HepG2 (cell line): ENCODE results near the gene MYADML2.

ENCODE experiments used
- PRDM4 ChIP-seq: sonication (generic); formaldehyde crosslinking; IDR thresholded peaks from 2 replicates; pipeline ENCODE4 v1.9.0; 2021; ENCODE audit warnings: missing genetic modification reagents, borderline replicate concordance
- RELA ChIP-seq: sonication (generic); formaldehyde crosslinking; IDR thresholded peaks from 2 replicates; pipeline ENCODE4 v1.4.0; 2020; ENCODE audit warnings: missing genetic modification reagents
- RFX5 ChIP-seq: IDR thresholded peaks from 2 replicates; pipeline ENCODE4 v1.6.1; 2011; ENCODE audit warnings: low read depth, low read length, improper control_type of control experiment
- SRSF9 ChIP-seq: fragments of 200-400 bp; formaldehyde crosslinking; IDR thresholded peaks from 2 replicates; pipeline ENCODE4 v1.6.1; 2018; ENCODE audit warnings: borderline replicate concordance, mild to moderate bottlenecking, low read depth, low read length; ENCODE audit not compliant: insufficient read depth, poor library complexity, severe bottlenecking
- ZNF281 ChIP-seq: sonication (generic); formaldehyde crosslinking; IDR thresholded peaks from 2 replicates; pipeline ENCODE4 v1.4.0; 2020; ENCODE audit warnings: missing genetic modification reagents, borderline replicate concordance
- ZNF3 ChIP-seq: IDR thresholded peaks from 2 replicates; pipeline ENCODE4 v1.7.0; 2017; ENCODE audit warnings: inconsistent platforms
- ZSCAN9 ChIP-seq: IDR thresholded peaks from 2 replicates; pipeline ENCODE4 v1.6.1; 2016; ENCODE audit warnings: borderline replicate concordance
- TF ChIP-seq, protein P1 (sequence below): sonication (generic); formaldehyde crosslinking; IDR thresholded peaks from 2 replicates; pipeline ENCODE4 v1.5.0; 2020; ENCODE audit warnings: mild to moderate bottlenecking, missing genetic modification reagents, moderate library complexity

GRCh38 chr17:81952792-81953228, 5.8 kb upstream of the MYADML2 start:
- TF ChIP-seq RELA (CRISPR knock-in tag) (no peak), ZNF3 (CRISPR knock-in tag) (no peak), ZNF281 (CRISPR knock-in tag) (no peak), PRDM4 (CRISPR knock-in tag) (no peak), ZSCAN9 (CRISPR knock-in tag) (no peak), SRSF9 (no peak), RFX5 (no peak)
- TF ChIP-seq, protein P1, sequence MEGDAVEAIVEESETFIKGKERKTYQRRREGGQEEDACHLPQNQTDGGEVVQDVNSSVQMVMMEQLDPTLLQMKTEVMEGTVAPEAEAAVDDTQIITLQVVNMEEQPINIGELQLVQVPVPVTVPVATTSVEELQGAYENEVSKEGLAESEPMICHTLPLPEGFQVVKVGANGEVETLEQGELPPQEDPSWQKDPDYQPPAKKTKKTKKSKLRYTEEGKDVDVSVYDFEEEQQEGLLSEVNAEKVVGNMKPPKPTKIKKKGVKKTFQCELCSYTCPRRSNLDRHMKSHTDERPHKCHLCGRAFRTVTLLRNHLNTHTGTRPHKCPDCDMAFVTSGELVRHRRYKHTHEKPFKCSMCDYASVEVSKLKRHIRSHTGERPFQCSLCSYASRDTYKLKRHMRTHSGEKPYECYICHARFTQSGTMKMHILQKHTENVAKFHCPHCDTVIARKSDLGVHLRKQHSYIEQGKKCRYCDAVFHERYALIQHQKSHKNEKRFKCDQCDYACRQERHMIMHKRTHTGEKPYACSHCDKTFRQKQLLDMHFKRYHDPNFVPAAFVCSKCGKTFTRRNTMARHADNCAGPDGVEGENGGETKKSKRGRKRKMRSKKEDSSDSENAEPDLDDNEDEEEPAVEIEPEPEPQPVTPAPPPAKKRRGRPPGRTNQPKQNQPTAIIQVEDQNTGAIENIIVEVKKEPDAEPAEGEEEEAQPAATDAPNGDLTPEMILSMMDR (CRISPR knock-in tag), result no peak
